Sciatic nerve (tissue), 2 donors: Measurements from ENCODE around the gene SUSD2. TPM values are rescaled to one million over a fixed set of nuclear protein-coding genes. Genes with fewer than 3 reads are reported as not detected.

Experiments
- ATAC-seq: fragments of 200-7000 bp; cut with Tn5 transposase; one replicate; pipeline ENCODE4 v1.9.1; 2020; ENCODE audit warnings: mild to moderate bottlenecking, moderate library complexity
- DNase-seq: peaks from one replicate; pipeline ENCODE4 v3.0.0-alpha.2; 2020; ENCODE audit warnings: low spot score
- intact Hi-C: fragments of 100-400 bp; cut with DNase I; formaldehyde crosslinking; loops from one replicate; pipeline ENCODE4 v1.14.2; 2022
- total RNA-seq: library from RNA; stranded (reverse); fragmentation: NEBNext Ultra II Directional; extraction: Animal tissue kit (Norgen Biotek cat#: 25700); gene quantifications from one replicate; pipeline ENCODE4 v1.2.1, GENCODE V29; 2021
- donor health status: DM: no; HTN: no; CAD: no.
- donor health status: DM: no; HTN: no; CAD: no.

Gene SUSD2
- total RNA-seq, 1 donor from 2014 or later: 4.1 TPM

DNA sequence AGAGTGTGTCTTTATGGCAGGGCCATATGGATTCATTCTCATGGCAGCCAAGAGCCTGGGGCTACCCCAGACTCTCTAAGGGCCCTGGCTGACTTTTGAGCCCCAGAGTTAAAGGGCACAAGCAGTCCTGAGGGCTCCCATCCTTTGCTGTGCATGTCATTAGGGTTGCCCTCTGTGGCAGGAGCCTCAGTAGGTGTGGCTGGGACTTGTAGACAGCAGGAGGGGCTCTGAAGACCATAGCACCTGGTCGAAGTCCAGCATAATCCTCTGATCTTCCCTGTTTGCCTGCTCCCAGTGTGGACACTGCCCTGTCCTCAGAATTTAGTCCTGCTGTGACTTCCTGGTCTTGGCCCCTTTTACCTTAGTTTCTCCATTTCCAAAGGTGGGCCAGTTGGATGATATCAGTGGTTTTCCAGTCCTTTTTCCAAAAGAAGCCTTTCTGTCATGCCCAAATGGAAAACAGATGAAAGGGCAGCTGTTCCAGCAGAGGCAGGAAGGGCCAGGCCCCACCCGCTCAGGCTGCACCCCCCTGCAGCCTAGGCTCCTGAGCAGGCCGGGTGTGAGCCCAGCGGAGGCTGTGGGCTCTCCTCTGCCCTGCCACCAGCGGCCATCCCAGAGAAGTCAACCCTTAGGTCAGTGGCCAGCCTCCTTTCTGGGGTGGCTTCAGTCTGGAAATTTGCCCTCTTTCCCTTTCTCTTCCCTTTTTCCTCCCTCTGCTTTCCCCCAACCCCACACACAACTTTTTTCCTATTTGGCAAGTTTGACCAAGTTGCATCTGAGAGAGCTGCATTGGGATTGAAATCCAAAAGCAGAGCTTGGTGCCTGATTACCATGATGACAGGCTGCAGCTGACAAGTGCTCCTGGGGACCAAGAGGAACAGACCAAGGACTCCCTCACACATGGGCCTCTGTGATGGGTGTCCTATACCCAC, 32.8 kb upstream of the SUSD2 start:
- no peak for DNase-seq
- no peak for ATAC-seq
- intact Hi-C loops: no loop called here

DNA sequence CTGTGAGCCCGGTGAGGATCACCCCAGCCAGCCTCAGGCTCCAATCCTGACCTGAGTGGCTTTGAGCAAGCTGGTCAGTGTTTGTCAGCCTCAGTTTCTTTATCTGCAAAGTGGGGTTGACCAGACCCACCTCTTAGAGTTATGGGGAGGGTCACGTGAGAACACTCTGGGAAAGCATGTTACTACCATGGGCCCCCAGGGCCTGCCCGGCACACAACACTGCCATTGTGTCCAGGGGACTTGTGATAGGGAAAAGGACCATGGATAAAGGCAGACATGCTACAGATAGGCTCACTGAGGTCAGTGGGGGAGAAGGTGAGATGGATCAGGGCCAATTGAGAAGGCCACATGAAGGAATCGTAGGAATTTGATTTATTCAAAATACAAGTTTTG, 32.1 kb upstream of the SUSD2 start:
- ATAC-seq: no peak
- DNase-seq: no peak
- intact Hi-C loops: no loop called here

DNA sequence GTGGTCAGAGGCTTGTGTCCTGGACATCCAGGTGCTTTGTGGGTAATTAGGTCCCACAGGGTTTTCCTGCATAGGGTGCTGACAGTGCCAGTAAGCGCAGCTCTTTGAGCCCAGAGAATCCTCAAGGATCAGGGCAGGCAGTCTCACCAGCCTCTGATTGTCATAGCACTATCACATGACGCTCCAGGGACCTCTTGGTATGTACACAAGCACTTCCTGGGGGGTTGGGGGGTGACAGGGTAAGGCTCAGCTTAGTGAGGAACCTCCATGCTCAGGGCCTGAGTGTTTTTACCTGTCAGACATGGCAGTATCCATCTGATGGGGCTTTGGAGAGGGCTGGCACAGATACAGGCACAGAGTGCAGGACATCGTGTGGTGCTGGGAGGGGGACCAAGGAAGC, 27.9 kb upstream of the SUSD2 start:
- intact Hi-C loops: no loop called here
- ATAC-seq: no peak

DNA sequence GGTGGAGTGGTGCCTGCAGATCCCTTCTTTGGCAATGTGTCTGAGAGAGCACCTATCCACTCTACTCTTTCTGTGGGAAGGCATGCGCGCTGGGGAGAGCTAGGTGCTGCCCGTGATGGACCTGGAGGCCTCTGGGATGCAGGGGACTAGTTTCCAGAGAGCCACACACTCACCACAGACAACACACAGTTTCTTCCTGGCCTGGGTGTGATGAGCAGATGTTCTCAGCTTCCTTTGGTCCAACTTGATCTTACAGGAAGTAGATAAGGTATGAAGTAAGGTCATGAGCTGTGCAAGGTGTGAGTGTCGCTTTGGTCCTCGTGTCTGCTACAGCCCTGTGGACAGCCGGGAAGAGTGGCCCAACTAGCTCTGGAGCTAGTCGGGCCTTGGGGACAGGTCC, 27.3 kb upstream of the SUSD2 start:
- DNase-seq: no peak
- no peak for ATAC-seq
- intact Hi-C loops: no loop called here

More for the DNA sequence above, 27.9 kb upstream of the SUSD2 start:
- DNase-seq: no peak

DNA sequence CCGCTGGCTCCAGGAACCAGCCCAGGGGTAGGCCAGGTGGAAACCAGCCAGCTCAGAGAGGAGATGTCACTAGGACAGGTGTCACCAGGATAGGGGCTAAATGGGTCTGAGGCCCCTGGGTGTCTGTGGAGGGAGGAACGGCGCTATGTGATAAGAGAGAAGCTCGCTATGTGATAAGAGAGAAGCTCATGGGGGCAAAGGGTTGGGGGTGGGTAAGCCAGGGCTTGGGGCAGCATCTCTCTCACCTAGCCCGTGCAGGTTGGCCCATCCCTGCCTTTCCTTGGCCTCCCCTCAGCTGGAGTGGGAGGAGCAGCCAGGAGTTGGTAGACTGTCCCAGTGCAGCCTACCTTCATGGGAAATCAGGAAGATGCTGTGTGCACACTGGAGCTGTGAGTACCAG, 26.5 kb upstream of the SUSD2 start:
- DNase-seq: no peak
- ATAC-seq: no peak
- intact Hi-C loops: no loop called here

DNA sequence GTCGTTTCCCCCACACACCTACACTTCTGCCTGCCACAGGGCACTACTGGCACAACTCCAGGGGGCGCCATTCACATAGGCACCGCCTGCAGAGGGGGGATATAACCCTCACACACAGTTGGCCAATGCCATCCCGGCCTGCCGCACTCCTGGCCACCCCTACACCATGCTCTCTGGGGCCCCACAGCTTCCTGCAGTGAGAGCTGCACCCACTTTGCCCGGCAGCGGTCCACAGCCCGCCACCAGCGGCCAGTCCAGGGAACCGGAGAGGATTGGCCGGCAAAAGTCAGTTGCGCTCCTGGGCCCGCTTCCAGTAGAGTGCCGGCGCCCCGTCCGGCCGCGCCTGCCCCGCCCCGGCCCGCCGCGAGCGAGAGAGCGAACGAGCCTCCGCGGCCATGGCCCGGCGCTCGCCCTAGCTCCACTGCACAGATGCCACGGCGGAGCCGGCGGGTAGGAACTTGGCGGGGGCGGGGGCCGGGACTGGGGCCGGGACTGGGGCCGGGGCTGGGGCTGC, 25.6 kb upstream of the SUSD2 start:
- peak; percentile 85 for ATAC-seq
- intact Hi-C loops: no loop called here
- peak; percentile 86 for DNase-seq

DNA sequence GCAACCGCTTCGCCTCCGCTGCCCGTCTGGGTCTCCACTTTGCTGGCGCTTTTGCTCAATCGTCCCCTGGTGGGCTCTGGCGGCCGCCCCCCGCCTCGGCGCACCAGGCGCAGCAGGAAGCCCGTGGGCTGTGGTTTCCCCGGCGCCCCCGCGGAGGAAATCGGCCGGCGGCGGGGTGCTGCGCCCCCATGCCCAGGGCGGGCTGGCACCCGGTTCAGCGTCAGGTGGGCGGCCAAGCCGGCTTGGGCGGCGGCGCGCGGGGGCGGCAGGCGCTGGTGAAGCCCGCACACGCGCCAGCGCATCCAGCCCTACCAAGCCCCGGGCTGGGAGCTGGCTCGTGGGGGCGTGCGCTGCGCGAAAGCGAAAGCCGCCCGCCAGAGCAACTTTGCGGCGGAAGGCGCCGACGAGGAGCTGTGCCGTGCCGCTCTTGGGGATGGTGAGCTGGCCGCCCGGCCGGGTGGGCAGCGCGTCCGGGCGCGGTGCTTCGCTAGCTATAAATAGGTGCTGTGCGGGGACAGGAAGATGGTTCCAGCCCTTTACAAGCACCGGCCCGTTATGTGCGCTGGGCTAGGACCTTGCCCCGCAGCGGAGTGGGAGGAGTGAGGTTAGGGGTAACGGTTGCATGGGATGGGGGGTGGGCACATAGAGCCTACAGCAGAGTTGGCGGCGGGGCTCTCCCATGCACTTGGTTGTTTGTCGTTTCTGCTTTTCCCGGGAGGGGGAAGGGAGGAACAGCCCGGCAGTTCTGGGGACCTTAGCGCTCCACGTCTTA, 25.0 kb upstream of the SUSD2 start:
- intact Hi-C loops: no loop called here
- DNase-seq: peak; percentile 70
- ATAC-seq: peak; percentile 13

DNA sequence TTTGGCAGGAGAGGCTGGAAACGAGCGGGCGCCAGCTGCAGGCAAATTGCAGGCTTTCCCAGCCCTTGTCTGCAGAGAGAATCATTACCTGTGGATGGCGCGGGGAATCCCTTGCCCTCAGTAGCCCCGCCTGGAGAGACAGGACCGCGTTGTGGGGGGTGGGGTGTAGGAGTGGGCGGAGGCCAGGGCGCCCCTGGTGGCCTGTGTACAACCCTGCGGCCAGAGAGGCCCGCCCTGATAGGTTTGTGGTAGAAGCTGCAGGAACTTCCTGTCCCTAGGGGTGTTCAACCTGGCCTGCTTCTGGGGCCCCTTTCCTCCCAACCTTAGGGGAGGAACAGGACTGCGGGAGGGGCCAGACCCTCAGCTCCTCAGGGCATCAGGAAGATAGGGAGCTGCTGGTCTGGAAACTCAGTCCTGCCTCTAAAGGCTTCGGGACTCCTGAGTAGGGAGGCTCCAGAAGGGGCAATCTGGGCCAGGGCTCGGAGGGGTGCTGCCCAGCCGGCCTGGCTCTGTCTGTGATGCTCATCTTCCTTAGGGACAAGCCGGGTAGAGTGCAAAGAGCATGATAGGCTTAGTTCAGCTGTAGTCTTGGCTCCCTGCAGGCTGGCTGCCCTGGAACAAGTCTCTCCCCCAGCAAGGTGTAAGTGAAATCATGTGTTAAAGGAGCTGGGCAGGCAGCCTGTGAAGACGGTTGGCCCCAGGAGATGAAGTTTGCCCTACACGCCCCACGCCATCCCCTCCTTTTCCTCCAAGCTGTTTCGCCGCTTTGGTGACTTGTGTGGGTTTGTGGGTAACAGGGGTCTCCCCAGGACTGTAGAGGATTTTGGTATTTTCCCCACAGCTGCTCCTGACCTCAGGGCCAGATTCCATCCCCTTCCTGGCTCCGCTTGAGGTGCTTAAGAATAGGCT, 24.1 kb upstream of the SUSD2 start:
- DNase-seq: peak; percentile 85
- intact Hi-C loops: no loop called here
- ATAC-seq: peak; percentile 85

DNA sequence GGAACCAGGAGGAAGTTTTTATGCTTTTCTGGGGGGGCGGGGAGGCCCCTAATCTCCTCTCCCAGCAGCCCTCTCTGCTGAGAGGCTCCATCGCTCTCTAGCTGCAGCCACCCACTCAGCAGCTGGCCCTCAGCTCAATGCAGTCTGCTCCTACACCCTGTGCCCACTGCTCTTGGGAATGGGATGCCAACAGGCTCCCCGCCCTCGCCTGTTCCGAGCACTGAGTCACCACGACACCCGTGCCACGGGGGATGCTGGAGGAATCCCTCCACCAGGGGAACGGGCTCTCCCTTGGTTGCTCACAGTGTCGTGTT, 23.5 kb upstream of the SUSD2 start:
- DNase-seq: no peak
- ATAC-seq: peak; percentile 18
- intact Hi-C loops: no loop called here

DNA sequence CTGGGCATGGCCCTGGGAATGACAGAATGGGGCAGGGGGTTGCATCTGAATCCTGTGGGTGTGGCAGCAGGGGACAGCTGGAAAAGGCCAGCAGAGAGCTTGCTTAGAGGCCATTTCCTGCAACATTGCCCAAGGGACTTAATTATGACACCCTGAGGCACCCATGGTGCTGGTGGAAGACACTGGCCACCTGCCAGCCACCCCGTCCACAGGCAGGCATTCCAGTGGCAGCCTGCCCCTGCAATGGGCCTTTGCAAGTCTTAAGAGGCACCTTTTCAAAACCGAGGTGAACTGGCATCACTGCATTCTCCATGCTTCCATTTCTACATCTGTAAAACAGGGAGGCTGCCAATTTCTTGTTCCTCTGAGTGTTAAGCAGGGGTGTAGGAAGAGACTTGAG, 21.6 kb upstream of the SUSD2 start:
- intact Hi-C loops: no loop called here

DNA sequence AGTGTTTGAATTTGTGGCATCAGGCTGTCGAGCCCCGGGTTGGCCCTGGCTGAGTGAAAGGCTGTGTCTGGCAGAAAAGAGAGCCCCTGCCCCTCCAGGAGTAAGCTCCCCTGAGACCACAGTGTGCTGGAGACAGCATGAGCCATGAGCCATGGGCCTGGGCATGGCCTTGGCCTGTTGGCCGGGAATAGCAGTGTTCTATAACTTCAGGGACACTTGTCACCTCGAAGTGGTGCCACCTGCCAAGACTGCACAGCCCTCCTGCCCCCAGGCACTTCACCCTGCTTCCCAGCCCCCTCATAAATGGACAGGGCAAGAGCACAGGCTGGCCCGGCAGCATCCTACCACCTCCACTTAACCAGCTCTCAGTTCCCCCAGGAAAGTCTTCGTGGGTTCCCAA, 20.7 kb upstream of the SUSD2 start:
- DNase-seq: no peak
- no peak for ATAC-seq
- intact Hi-C loops: no loop called here

More for the DNA sequence above, 21.6 kb upstream of the SUSD2 start:
- DNase-seq (no peak), ATAC-seq (no peak)

DNA sequence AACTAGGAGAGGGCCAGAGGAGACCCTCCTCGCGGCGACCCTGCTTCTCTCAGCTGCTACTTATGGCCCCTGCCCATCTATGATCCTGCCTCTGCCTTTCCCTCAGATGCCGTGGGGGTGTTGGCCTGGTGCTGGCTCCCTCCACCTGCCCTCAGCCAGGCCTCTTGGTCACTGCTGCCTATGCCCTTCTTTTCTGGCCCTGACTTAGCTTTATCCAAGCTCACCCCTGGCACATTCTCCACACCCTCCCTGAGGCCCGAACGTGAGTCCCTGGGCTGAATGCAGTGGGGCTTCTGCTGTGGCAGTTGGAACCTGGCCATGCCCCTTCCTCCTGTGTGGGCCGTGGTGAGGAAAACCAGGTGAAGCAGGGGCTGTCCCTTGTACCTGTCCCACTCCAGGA, 19.8 kb upstream of the SUSD2 start:
- DNase-seq (no peak), ATAC-seq (no peak)
- intact Hi-C loops: no loop called here

DNA sequence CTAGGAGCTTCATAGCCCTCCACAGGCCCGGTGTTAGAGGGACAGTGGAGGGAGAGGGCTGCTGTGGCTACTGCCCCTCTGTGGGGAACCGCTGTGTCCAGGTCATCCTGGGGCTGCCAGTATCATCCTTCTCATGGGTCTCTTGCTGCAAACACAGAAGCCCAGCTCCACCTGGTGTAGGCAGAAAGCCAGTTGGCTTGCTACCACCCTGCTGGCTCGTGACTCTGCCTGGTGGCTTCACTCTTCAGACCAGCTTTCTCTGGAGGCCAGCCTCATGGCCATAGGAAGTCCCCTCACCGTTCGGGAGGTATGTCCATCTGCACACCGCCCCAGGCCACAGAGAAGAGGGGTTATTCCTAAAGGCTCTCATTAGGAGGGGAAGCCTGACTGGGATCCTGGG, 19.4 kb upstream of the SUSD2 start:
- DNase-seq: no peak
- intact Hi-C loops: no loop called here
- no peak for ATAC-seq

DNA sequence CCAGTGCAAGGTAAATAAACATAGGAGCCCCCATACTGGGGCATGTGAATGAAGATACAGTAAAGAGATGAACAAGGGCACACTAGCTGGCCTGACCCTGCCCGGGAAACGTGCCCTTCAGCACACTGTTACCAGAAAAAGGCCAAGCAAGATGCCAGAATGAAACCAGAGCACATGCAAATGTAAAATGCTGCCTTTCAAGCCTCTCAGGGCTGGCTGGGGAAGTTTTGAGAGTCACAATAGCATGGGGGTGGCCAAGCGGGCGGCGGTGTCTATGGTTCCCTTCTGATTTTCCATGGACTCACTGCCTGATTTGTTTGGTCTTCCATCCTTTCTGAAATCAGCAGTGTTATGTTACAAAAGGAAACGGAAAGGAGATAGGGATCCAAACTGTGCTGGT, 18.9 kb upstream of the SUSD2 start:
- intact Hi-C loops: no loop called here
- DNase-seq: no peak
- ATAC-seq: no peak

DNA sequence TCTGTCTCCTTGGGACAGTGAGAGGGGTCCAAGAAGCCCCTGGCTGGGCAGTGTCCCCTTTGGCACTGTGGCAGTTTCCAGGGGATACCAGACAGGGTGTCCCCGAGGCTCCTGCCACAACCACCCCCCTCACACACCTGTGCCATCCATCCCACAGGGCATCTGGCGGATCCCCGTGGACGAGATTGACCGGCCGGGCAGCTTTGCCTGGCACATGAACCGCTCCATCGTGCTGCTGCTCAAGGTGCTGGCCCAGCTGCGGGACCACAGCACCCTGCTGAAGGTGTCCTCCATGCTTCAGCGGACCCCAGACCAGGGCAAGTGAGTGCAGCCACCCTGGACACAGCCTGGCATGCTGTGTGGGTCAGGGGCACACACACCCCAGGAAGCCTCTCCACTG, 17.0 kb upstream of the SUSD2 start:
- intact Hi-C loops: no loop called here
- ATAC-seq (no peak), DNase-seq (no peak)

DNA sequence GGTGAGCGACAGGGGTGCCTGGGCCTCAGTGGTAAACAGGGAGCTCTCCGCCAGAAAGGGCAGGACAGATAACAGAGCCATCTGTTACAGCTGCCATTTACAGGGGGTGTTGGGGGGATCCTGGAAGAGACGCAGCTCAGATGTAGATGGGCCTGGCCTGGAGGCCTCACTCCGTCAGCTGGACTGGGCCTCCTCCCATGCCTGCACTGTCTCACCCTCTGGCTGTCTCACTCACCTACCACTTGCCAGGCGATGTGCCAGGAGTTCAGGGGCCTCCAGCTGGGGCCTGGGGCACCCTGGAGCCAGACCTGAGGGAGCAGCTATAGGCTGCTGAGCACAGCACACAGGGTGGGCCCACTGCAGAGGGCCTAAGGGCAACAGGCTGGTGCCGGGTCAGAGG, 16.3 kb upstream of the SUSD2 start:
- ATAC-seq: no peak
- intact Hi-C loops: no loop called here
- no peak for DNase-seq

DNA sequence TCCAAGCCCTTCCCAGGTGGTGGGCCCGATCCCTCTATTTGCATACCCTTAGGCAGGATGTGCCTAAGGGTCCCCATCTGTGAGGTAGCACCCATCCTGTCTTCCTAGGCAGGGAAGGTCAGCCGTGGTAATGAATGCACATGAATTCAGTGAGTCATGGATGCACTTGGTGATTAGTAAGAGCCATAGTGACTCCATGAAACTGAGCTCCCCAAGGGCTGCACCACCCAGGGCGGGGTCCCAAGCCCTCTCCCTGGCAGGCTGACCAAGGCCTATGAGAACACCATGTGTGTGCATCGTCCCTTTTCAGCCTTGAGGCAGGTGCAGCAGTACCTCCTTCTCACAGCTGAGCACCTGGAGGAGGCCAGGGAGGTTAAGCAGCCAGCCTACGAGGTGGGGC, 15.6 kb upstream of the SUSD2 start:
- DNase-seq: no peak
- no peak for ATAC-seq
- intact Hi-C loops: no loop called here

DNA sequence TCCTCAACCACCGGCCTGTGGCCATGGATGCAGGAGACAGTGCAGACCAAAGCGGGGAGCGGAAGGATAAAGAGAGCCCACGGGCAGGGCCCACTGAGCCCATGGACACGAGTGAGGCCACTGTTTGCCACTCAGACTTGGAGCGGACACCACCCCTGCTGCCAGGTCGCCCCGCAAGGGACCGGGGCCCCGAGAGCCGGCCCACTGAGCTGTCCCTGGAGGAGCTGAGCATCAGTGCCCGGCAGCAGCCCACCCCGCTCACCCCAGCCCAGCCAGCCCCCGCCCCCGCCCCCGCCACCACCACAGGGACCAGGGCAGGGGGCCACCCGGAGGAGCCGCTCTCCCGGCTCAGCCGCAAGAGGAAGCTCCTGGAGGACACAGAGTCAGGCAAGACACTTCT, 14.5 kb upstream of the SUSD2 start:
- DNase-seq (no peak), ATAC-seq (no peak)
- intact Hi-C loops: no loop called here

DNA sequence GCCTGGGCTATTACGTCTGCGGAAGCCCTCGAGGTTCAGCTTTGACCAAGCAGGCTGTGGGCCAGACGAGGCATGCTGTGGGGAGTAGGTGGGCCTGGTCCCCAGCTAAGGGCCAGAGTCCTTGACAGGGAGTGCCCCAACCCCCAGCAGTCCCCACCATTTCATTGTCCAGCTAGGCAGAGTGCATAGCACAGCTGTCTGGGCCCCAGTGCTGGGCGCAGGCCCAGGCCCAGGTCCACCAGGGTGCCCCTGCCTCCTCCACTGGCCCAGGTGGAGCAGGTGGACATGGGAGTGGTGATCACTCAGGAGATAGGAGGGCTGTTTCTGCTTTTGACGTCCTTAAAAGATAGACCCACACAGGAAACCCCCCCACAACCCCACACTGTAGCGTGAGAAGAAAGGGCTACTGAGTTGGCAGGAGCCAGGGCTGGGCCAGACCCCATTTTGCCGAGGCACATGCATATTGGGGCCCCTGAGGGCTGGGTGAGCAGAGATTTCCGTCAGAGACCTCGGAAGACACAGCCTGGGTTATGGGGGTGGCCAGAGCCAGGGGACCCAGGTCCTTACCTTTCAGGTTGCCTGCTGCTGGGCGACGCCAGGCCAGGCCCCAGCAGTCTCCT, 11.7 kb upstream of the SUSD2 start:
- ATAC-seq (peak; percentile 6), DNase-seq (no peak)
- intact Hi-C loops: loop anchor here (10.0 kb wide), 2 partner anchors 65 to 165 kb away; partner anchors contain the start of gene GSTT4
